H1 (cell line): ENCODE results near the gene NHERF2. TPM values are rescaled to one million over a fixed set of nuclear protein-coding genes. Genes with fewer than 3 reads are reported as not detected.

ENCODE experiments used
- CTCF ChIA-PET: fragments of 300-600 bp; sonication (Branson Sonifier 250); formaldehyde crosslinking; loops from one replicate; lab custom pipeline; 2021; ENCODE audit not compliant: partially characterized antibody; lab: Charles Lee
- POLR2A ChIA-PET: fragments of 300-600 bp; sonication (Branson Sonifier 250); formaldehyde crosslinking; loops from one replicate; lab custom pipeline; 2021; ENCODE audit warnings: inconsistent platforms; ENCODE audit not compliant: partially characterized antibody; lab: Charles Lee
- DNase-seq, 2 experiments: peaks; one replicate each; pipeline versions ENCODE4 v3.0.0 to v3.0.0-alpha.2; 2010 to 2022; ENCODE audit warnings: low spot score in 2 of 2, low read depth in 1 of 2, mixed read lengths in 1 of 2
- FAIRE-seq: peaks from 2 replicates; lab custom pipeline; 2011; peaks lifted over from hg19 to GRCh38; lab: Jason Lieb, UNC
- H2AFZ ChIP-seq: 2 replicates; pipeline ENCODE4 v1.8.1; 2012; ENCODE audit warnings: low read length, inconsistent platforms
- H2AK5ac ChIP-seq: 2 replicates; pipeline ENCODE4 v1.6.1; 2013; ENCODE audit warnings: low read depth, low read length
- H2BK120ac ChIP-seq: replicated peaks from 2 replicates; pipeline ENCODE3; 2013; ENCODE audit warnings: low read depth, low read length, inconsistent platforms
- H2BK12ac ChIP-seq: 2 replicates; pipeline ENCODE4 v1.6.1; 2013; ENCODE audit warnings: low read depth, low read length
- H2BK15ac ChIP-seq: 2 replicates; pipeline ENCODE4 v1.6.1; 2013; ENCODE audit warnings: low read length
- H2BK20ac ChIP-seq: 2 replicates; pipeline ENCODE4 v1.6.1; 2013; ENCODE audit warnings: low read length
- H2BK5ac ChIP-seq: 2 replicates; pipeline ENCODE4 v1.6.1; 2013; ENCODE audit warnings: low read depth, low read length
- H3K14ac ChIP-seq: 2 replicates; pipeline ENCODE4 v1.6.1; 2013; ENCODE audit warnings: inconsistent platforms; ENCODE audit not compliant: insufficient read length
- H3K18ac ChIP-seq: 2 replicates; pipeline ENCODE4 v1.6.1; 2013; ENCODE audit warnings: low read length; ENCODE audit errors: extremely low read depth
- H3K23ac ChIP-seq: 2 replicates; pipeline ENCODE4 v1.6.1; 2013; ENCODE audit warnings: inconsistent platforms; ENCODE audit not compliant: insufficient read length
- H3K23me2 ChIP-seq: 2 replicates; pipeline ENCODE4 v1.6.1; 2013; ENCODE audit warnings: low read depth, low read length
- H3K27ac ChIP-seq: 2 replicates; pipeline ENCODE4 v1.6.1; 2011; ENCODE audit warnings: low read depth, low read length, inconsistent platforms
- H3K27me3 ChIP-seq, 4 experiments: replicated peaks in 1 of 4; 1 replicate in 1 of 4; 2 replicates in 3 of 4; pipeline versions ENCODE4 v1.6.1 to v1.8.1; 2011 to 2013; ENCODE audit warnings: low read length in 3 of 4, mild to moderate bottlenecking in 3 of 4, inconsistent platforms in 2 of 4, mixed read lengths in 2 of 4, moderate library complexity in 1 of 4; ENCODE audit not compliant: control insufficient read depth in 3 of 4, insufficient read depth in 3 of 4; ENCODE audit errors: extremely low read depth in 1 of 4
- H3K36me3 ChIP-seq, 4 experiments: 2 replicates each; pipeline versions ENCODE4 v1.6.1 to v1.8.1; 2011 to 2013; ENCODE audit warnings: mild to moderate bottlenecking in 4 of 4, low read length in 3 of 4, moderate library complexity in 2 of 4, control low read depth in 1 of 4, inconsistent platforms in 1 of 4; ENCODE audit not compliant: insufficient read depth in 4 of 4, control insufficient read depth in 2 of 4
- H3K4ac ChIP-seq: replicated peaks from 2 replicates; pipeline ENCODE3; 2013; ENCODE audit warnings: low read length, low read depth, mixed read lengths, inconsistent platforms; ENCODE audit not compliant: insufficient read length
- H3K4me1 ChIP-seq, 4 experiments: replicated peaks in 1 of 4; 1 replicate in 1 of 4; 2 replicates in 3 of 4; pipeline versions ENCODE4 v1.6.1 to v1.8.1; 2011 to 2013; ENCODE audit warnings: low read length in 3 of 4, inconsistent platforms in 2 of 4, mixed read lengths in 1 of 4; ENCODE audit not compliant: insufficient read depth in 4 of 4, control insufficient read depth in 3 of 4
- H3K4me2 ChIP-seq, 2 experiments: 2 replicates each; pipeline versions ENCODE4 v1.6.1 to v1.8.1; 2011 to 2013; ENCODE audit warnings: low read depth in 2 of 2, low read length in 2 of 2, control low read depth in 1 of 2, inconsistent platforms in 1 of 2, mild to moderate bottlenecking in 1 of 2; ENCODE audit not compliant: insufficient read depth in 1 of 2
- H3K4me3 ChIP-seq, 4 experiments: fragments of 200-600, 300-600 bp in 1 of 4; sonication (generic), shearing (Covaris generic), sonication (Bioruptor Twin) in 1 of 4; 2 replicates each; pipeline versions ENCODE4 v1.5.1 to v1.8.1; 2011 to 2016; ENCODE audit warnings: low read length in 4 of 4, low read depth in 3 of 4, control low read depth in 2 of 4, inconsistent platforms in 2 of 4, mild to moderate bottlenecking in 2 of 4, mixed read lengths in 1 of 4, moderate library complexity in 1 of 4; ENCODE audit not compliant: insufficient read depth in 2 of 4; ENCODE audit errors: extremely low read depth in 1 of 4
- H3K56ac ChIP-seq: replicated peaks from 2 replicates; pipeline ENCODE3; 2013; ENCODE audit warnings: low read depth, mild to moderate bottlenecking, mixed read lengths, low read length, inconsistent platforms; ENCODE audit not compliant: insufficient read length
- H3K79me1 ChIP-seq: 2 replicates; pipeline ENCODE4 v1.6.1; 2013; ENCODE audit warnings: low read depth, low read length, control low read depth
- H3K79me2 ChIP-seq, 2 experiments: 2 replicates each; pipeline versions ENCODE4 v1.6.1 to v1.8.1; 2012 to 2013; ENCODE audit warnings: low read length in 2 of 2, mild to moderate bottlenecking in 2 of 2, inconsistent platforms in 1 of 2; ENCODE audit not compliant: insufficient read depth in 2 of 2, control insufficient read depth in 1 of 2
- H3K9ac ChIP-seq, 4 experiments: replicated peaks in 1 of 4; 1 replicate in 1 of 4; 2 replicates in 3 of 4; pipeline versions ENCODE4 v1.6.1 to v1.8.1; 2011 to 2013; ENCODE audit warnings: low read depth in 3 of 4, low read length in 3 of 4, control low read depth in 2 of 4, mild to moderate bottlenecking in 2 of 4, moderate library complexity in 2 of 4, inconsistent platforms in 1 of 4; ENCODE audit errors: extremely low read depth in 1 of 4
- H3K9me3 ChIP-seq, 2 experiments: 2 replicates each; pipeline versions ENCODE4 v1.6.1 to v1.8.1; 2012 to 2013; ENCODE audit warnings: mild to moderate bottlenecking in 2 of 2, moderate library complexity in 2 of 2, control low read depth in 1 of 2, inconsistent platforms in 1 of 2, low read depth in 1 of 2, low read length in 1 of 2, mixed read lengths in 1 of 2; ENCODE audit not compliant: insufficient read depth in 2 of 2
- H4K20me1 ChIP-seq, 2 experiments: replicated peaks in 1 of 2; 2 replicates each; pipeline versions ENCODE3 to v1.8.1; 2011 to 2013; ENCODE audit warnings: inconsistent platforms in 2 of 2, low read length in 2 of 2, mild to moderate bottlenecking in 1 of 2; ENCODE audit not compliant: insufficient read depth in 2 of 2, control insufficient read depth in 1 of 2
- H4K5ac ChIP-seq: 2 replicates; pipeline ENCODE4 v1.6.1; 2013; ENCODE audit warnings: low read length, low read depth, mixed read lengths, inconsistent platforms; ENCODE audit not compliant: insufficient read length
- H4K8ac ChIP-seq: 2 replicates; pipeline ENCODE4 v1.8.0; 2013; ENCODE audit warnings: mild to moderate bottlenecking, moderate library complexity, low read length, inconsistent platforms; ENCODE audit not compliant: insufficient read depth; ENCODE audit errors: extremely low read depth
- H4K91ac ChIP-seq: replicated peaks from 2 replicates; pipeline ENCODE3; 2013; ENCODE audit warnings: low read length, mixed read lengths, inconsistent platforms; ENCODE audit not compliant: insufficient read length
- ATF2 ChIP-seq: IDR thresholded peaks from 2 replicates; pipeline ENCODE4 v1.6.1; 2012; ENCODE audit warnings: low read length, inconsistent platforms
- BRCA1 ChIP-seq: IDR thresholded peaks from 2 replicates; pipeline ENCODE4 v1.6.1; 2012; ENCODE audit warnings: low read depth, low read length, improper control_type of control experiment
- MAX ChIP-seq: IDR thresholded peaks from 2 replicates; pipeline ENCODE4 v1.6.1; 2012; ENCODE audit warnings: inconsistent platforms
- POU5F1 ChIP-seq: IDR thresholded peaks from 2 replicates; pipeline ENCODE4 v1.6.1; 2011; ENCODE audit warnings: low read depth, mild to moderate bottlenecking, low read length, moderate library complexity
- RAD21 ChIP-seq, 2 experiments: IDR thresholded peaks in 1 of 2; conservative IDR thresholded peaks in 1 of 2; 2 replicates each; pipeline ENCODE4 v1.6.1; 2011; ENCODE audit warnings: low read depth in 2 of 2, low read length in 2 of 2, improper control_type of control experiment in 1 of 2, inconsistent platforms in 1 of 2, mild to moderate bottlenecking in 1 of 2, moderate library complexity in 1 of 2
- SAP30 ChIP-seq: fragments of 300-600 bp; sonication (generic); IDR thresholded peaks from 2 replicates; pipeline ENCODE4 v1.7.1; 2012; ENCODE audit warnings: low read length, moderate library complexity, mild to moderate bottlenecking, inconsistent platforms; ENCODE audit not compliant: insufficient read depth, insufficient replicate concordance
- SIRT6 ChIP-seq: IDR thresholded peaks from one replicate; pipeline ENCODE4 v1.7.1; 2012; ENCODE audit warnings: low read length, inconsistent platforms
- TAF7 ChIP-seq: optimal IDR thresholded peaks from 2 replicates; pipeline ENCODE3; 2011; ENCODE audit warnings: low read depth, mild to moderate bottlenecking, inconsistent platforms, low read length, moderate library complexity, borderline replicate concordance
- ZNF274 ChIP-seq: IDR thresholded peaks from 2 replicates; pipeline ENCODE4 v1.7.0; 2012; ENCODE audit warnings: low read length, borderline replicate concordance; ENCODE audit errors: extremely low read depth
- WGBS, 2 experiments: shearing (Covaris generic) in 1 of 2; methylation state at CpG; one replicate each; pipeline versions ENCODE4 v1.1.6 to v1.1.7; 2013 to 2015; ENCODE audit warnings: low lambda C conversion rate in 2 of 2, mixed read lengths in 2 of 2, inconsistent platforms in 1 of 2, low coverage in 1 of 2, missing lambda C conversion rate in 1 of 2; ENCODE audit not compliant: insufficient replicate concordance in 2 of 2, insufficient coverage in 1 of 2, insufficient read length in 1 of 2; ENCODE audit errors: extremely low coverage in 1 of 2, missing lambda C conversion rate in 1 of 2; 5-methylcytosine and 5-hydroxymethylcytosine counted together
- polyA plus RNA-seq, 7 experiments: library from polyadenylated mRNA; depleted of rRNA in 3 of 7; stranded (reverse) in 5 of 7; unstranded in 2 of 7; fragments of >200 nt in 5 of 7; fragments of 200-250 nt in 2 of 7; gene quantifications; 1 replicate in 5 of 7; 2 replicates in 1 of 7; 4 replicates in 1 of 7; pipeline versions ENCODE4 v1.2.1 to v1.2.3, GENCODE V29; 2011 to 2013; ENCODE audit warnings: missing spikeins in 2 of 7, mixed read lengths in 2 of 7
- total RNA-seq: library from RNA; stranded (reverse); fragmentation: NEBNext Ultra II Directional; extraction: Animal tissue kit (Norgen Biotek cat#: 25700); gene quantifications from 2 replicates; pipeline ENCODE4 v1.2.1, GENCODE V29; 2021

NHERF2 gene
- total and polyA plus RNA-seq, 2 of the 8 experiments (the other 6 are each of a cell fraction or from before 2014, with no cell fraction given), result 13.9 to 19.3 TPM

- H3K36me3 ChIP-seq, result peaks cover 11 to 33% (median 22%) of the 10 kb centered on the region in 4 experiments; a peak in 7 of 8 replicates
- H4K20me1 ChIP-seq, result peaks cover 2 to 25% of the 10 kb centered on the region in 2 experiments
- ChIA-PET CTCF (interaction anchor here (0.7 to 1.5 kb wide), 4 partner anchors 20 to 54 kb away, joined by 3 to 5 read pairs (median 4); no protein-coding TSS in a partner anchor), POLR2A (interaction anchor here (1.0 to 28.2 kb wide), 10 partner anchors 10 to 202 kb away, joined by 3 to 736 read pairs (median 8); partner anchors contain the start of genes FAHD1, HAGH, MSRB1 and NDUFB10)
- no peak overlapping the region for H3K14ac ChIP-seq
- peaks cover 7% of the 10 kb centered on the region; the same call in 1 of the 2 replicates for H3K79me1 ChIP-seq
- H2BK120ac ChIP-seq, result no peak overlapping the region
- H3K4me3 ChIP-seq, result no peak overlapping the region
- TF ChIP-seq TAF7, result no peak
- no peak for TF ChIP-seq ZNF274
- TF ChIP-seq BRCA1, result no peak
- TF ChIP-seq RAD21 (IDR thresholded peaks at IDR 0.05 in 1 of 2, conservative IDR thresholded peaks at IDR 0.05 in 1 of 2; ENCODE audit: low read depth in 2 of 2, low read length in 2 of 2), result no peak
- no peak for TF ChIP-seq ATF2
- TF ChIP-seq POU5F1, result no peak
- no peak for TF ChIP-seq MAX
- TF ChIP-seq SIRT6, result no peak
- no peak for TF ChIP-seq SAP30
- no peak overlapping the region for H2AFZ ChIP-seq
- no peak overlapping the region for H2AK5ac ChIP-seq
- H3K9me3 ChIP-seq, result no peaks in the 10 kb centered on the region
- H4K91ac ChIP-seq, result no peak overlapping the region
- H3K4ac ChIP-seq, result no peak overlapping the region
- no peak overlapping the region for H3K27ac ChIP-seq
- H4K5ac ChIP-seq, result no peak overlapping the region
- no peak overlapping the region for H4K8ac ChIP-seq
- H3K27me3 ChIP-seq, result peaks cover 8 to 36% (median 35%) of the 10 kb centered on the region in 4 experiments; a peak in 6 of 7 replicates
- no peak overlapping the region for H3K23ac ChIP-seq
- no peak overlapping the region for H3K18ac ChIP-seq
- peaks cover 0 to 7% of the 10 kb centered on the region in 2 experiments; a peak in 2 of 4 replicates for H3K79me2 ChIP-seq
- DNase-seq (no peak), FAIRE-seq (no peak)
- 96% methylated on average over 15 of the region's 18 CpGs; no CpG with 5 or more reads in 1 of the 2 experiments for WGBS, 2 experiments
- H3K56ac ChIP-seq, result no peak overlapping the region
- 0 out of 2 replicates have a peak overlapping the region, but pooled peaks have one; percentile 44 for H2BK5ac ChIP-seq
- H3K4me2 ChIP-seq, result no peak overlapping the region; a peak in 1 of 4 replicates
- H3K23me2 ChIP-seq, result peaks cover 14% of the 10 kb centered on the region; the same call in 1 of the 2 replicates
- H2BK20ac ChIP-seq, result no peak overlapping the region
- no peak overlapping the region for H2BK12ac ChIP-seq
- no peak overlapping the region for H3K9ac ChIP-seq
- peaks cover 3 to 27% (median 23%) of the 10 kb centered on the region in 4 experiments for H3K4me1 ChIP-seq
- H2BK15ac ChIP-seq, result no peak overlapping the region
Measured at GRCh38 chr16:1977875-1978268, 48.8 kb upstream of the NHERF2 start.
